Lower leg skin (tissue), 3 donors: ENCODE data around the gene NLE1.

Source experiments
- CTCF ChIP-seq, 3 donors: fragments of 450-650 bp; IDR thresholded peaks; one replicate each; pipeline ENCODE4 v1.5.1; 2016; ENCODE audit warnings: antibody characterized with exemption in 3 of 3, mild to moderate bottlenecking in 3 of 3, moderate library complexity in 2 of 3
- POLR2A ChIP-seq, 2 donors: fragments of 450-650 bp; IDR thresholded peaks; one replicate each; pipeline ENCODE4 v1.6.1; 2016 to 2017; ENCODE audit warnings: antibody characterized with exemption in 2 of 2, mild to moderate bottlenecking in 1 of 2, moderate library complexity in 1 of 2

DNA sequence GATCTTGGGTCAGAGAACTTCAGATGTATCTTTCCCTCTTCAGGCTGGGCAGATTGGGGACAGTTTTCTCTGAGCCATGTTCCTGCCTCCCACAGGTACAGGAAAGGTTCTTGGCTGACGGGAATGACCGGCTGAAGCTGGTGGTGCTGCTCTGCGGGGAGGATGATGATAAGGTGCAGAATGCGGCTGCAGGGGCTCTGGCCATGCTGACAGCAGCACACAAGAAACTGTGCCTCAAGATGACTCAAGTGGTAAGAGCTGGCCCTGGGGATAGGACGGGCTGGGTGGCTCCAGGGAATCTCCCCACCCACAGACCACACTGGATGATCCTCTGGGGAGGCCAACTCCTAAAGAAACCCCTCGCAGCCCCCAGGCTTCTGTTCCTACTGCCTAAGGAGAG is 41.2 kb upstream of the NLE1 start:
- TF ChIP-seq CTCF (IDR thresholded peaks at IDR 0.05): no peak
- no peak for TF ChIP-seq POLR2A (IDR thresholded peaks at IDR 0.05)
